Body of pancreas (tissue), 4 donors: ENCODE results near the gene VWA8.

Source experiments
- POLR2A ChIP-seq, 3 donors: fragments of 450-650 bp; IDR thresholded peaks; one replicate each; pipeline ENCODE4 v1.6.1; 2016; ENCODE audit warnings: antibody characterized with exemption in 3 of 3, mild to moderate bottlenecking in 2 of 3
- TF ChIP-seq, protein P1 (sequence below), 7 experiments: fragments of 450-650 bp in 4 of 7; fragments of 200-600 bp in 3 of 7; sonication (generic) in 3 of 7; IDR thresholded peaks; one replicate each; pipeline ENCODE4 v1.5.1; 2016 to 2019; ENCODE audit warnings: antibody characterized with exemption in 7 of 7

DNA sequence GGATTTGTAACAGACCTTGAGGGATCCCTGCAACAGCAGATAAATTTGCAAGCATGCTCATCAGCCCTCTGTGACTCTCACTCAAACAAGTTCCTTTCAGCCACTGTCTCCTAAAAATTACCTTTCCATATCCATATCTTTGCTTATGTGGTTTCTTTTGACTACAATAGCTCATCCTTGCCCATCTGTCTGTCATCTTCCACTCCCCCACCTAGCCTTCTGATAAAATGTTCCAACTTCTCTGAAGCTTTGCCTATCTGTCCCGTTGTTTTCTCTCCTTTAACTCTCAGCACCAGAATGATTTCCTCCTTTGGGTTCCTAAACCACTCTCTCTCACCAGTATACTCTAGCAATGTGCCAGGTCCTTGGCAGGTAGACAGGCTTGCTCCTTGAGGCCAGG lies 194.5 kb downstream of the VWA8 start:
- TF ChIP-seq, protein P1, sequence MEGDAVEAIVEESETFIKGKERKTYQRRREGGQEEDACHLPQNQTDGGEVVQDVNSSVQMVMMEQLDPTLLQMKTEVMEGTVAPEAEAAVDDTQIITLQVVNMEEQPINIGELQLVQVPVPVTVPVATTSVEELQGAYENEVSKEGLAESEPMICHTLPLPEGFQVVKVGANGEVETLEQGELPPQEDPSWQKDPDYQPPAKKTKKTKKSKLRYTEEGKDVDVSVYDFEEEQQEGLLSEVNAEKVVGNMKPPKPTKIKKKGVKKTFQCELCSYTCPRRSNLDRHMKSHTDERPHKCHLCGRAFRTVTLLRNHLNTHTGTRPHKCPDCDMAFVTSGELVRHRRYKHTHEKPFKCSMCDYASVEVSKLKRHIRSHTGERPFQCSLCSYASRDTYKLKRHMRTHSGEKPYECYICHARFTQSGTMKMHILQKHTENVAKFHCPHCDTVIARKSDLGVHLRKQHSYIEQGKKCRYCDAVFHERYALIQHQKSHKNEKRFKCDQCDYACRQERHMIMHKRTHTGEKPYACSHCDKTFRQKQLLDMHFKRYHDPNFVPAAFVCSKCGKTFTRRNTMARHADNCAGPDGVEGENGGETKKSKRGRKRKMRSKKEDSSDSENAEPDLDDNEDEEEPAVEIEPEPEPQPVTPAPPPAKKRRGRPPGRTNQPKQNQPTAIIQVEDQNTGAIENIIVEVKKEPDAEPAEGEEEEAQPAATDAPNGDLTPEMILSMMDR (IDR thresholded peaks at IDR 0.05): no peak
- no peak for TF ChIP-seq POLR2A (IDR thresholded peaks at IDR 0.05)
